Gastrocnemius medialis (tissue), 4 donors: ENCODE results near the gene BTBD16.

Experiments used
- POLR2A ChIP-seq, 2 donors: fragments of 450-650 bp; IDR thresholded peaks; one replicate each; pipeline ENCODE4 v1.6.1; 2017; ENCODE audit warnings: antibody characterized with exemption in 2 of 2, mild to moderate bottlenecking in 2 of 2, moderate library complexity in 2 of 2
- TF ChIP-seq, protein P1 (sequence below), 5 experiments: fragments of 450-650 bp in 3 of 5; fragments of 200-600 bp in 2 of 5; sonication (generic) in 2 of 5; IDR thresholded peaks in 4 of 5; conservative IDR thresholded peaks in 1 of 5; 1 replicate in 4 of 5; 2 replicates in 1 of 5; pipeline ENCODE4 v1.5.1; 2016 to 2019; ENCODE audit warnings: antibody characterized with exemption in 5 of 5, mild to moderate bottlenecking in 3 of 5, moderate library complexity in 3 of 5

- TF ChIP-seq, protein P1, sequence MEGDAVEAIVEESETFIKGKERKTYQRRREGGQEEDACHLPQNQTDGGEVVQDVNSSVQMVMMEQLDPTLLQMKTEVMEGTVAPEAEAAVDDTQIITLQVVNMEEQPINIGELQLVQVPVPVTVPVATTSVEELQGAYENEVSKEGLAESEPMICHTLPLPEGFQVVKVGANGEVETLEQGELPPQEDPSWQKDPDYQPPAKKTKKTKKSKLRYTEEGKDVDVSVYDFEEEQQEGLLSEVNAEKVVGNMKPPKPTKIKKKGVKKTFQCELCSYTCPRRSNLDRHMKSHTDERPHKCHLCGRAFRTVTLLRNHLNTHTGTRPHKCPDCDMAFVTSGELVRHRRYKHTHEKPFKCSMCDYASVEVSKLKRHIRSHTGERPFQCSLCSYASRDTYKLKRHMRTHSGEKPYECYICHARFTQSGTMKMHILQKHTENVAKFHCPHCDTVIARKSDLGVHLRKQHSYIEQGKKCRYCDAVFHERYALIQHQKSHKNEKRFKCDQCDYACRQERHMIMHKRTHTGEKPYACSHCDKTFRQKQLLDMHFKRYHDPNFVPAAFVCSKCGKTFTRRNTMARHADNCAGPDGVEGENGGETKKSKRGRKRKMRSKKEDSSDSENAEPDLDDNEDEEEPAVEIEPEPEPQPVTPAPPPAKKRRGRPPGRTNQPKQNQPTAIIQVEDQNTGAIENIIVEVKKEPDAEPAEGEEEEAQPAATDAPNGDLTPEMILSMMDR (IDR thresholded peaks at IDR 0.05 in 4 of 5, conservative IDR thresholded peaks at IDR 0.05 in 1 of 5), result no peak
- TF ChIP-seq POLR2A (IDR thresholded peaks at IDR 0.05), result no peak
These were observed 17.5 kb upstream of the BTBD16 start for GRCh38 chr10:122253605-122254004.
